Stimulated activated CD8-positive, alpha-beta memory T cell treated with anti-CD3 and anti-CD28 coated beads, Interleukin-2, amount 100 ng/mL, for 48 hours (primary cell): ENCODE results near the gene CDH13.

Source experiments
- DNase-seq, 2 donors: peaks; one replicate each; pipeline ENCODE4 v3.0.0-alpha.2; 2020; ENCODE audit warnings: low read depth in 2 of 2

CDH13 gene

DNA sequence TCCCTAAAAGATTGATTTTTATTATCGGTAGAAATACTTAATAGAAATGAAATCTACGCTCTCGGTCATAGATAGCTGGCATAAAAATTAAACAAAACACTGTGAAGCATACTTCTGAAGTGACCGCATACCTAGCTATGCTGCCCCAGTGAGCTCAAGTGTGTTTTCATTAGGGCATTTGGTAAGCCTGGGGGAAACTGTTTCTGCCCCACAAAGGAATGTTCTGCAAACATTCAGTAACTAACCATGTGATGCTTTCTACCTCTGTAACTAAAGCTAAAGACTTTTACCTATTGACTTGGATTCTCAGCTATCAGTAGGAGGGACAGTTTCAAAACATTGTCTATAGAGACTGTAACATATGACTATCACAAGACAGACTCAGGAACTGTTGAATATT is 1087.5 kb downstream of the CDH13 start:
- DNase-seq: no peak

DNA sequence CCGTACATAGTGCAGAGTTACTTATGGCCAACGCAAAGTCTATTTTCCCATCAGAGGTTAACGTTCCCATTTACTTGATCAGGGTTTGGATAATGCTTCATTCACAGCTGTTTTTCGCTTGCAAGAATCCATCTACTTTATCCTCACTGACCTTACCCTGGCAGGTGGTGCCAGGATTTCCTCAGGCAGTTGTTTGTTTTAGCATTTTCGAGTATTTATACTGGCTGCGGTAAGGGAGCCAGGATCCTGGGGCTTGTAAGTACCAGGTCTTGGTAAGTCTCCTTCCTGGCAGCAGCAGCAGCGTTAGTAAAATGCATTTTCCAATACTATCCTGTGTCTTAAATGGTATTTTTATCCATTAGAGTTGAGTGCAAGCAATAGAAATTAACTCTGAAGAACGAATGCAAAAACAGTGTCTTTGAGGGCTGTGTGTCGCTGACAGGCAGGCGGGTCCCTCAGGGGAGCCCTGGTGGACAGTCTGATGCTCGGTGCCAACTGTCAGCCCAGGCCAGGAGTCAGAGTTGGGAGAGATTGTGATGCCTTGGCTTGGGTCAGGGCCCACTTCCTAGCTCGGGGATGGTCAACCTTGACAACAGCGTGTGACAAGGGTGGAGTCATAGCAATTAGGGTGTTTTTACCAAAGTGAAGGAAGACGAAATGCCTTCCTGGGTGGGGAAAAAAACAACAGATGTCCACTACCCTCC is 1088.6 kb downstream of the CDH13 start:
- DNase-seq: no peak

DNA sequence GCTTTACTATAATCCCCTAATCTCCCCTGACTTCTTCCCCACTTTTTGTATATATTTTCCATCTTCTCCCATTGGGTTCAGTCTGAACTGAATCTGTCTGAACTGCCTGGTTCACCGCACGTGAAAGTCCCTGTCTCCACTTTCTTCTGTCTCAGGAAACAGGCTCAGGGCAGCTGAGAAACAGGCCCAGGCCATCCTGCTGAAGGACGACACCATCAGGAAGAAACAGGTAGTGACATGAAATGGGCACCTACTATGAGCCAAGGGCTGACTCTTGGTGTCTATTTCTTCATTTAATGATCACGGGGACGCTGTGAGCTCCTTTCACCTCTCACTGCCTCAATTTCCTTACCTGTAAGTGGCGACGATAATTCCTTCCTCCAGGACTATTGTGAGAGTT is 1090.5 kb downstream of the CDH13 start:
- DNase-seq: no peak

DNA sequence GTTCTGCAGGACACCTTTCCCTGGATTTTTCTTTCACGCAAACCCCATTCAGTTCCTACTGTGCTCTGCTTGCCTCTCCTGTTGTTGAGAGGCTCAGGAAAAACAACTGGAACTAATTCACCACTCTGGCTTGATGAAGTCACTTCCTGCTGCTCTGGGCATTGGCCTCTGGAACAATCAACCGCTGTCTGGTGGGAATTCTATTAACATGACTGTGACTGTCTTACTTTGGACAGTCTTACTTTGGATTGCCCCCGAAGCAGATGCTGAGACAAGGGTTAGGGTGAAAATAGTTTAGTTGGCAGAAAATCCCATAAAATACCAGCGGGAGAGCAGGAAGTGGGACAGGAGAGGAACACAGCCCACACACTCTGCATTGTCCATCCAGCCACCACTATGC is 1091.0 kb downstream of the CDH13 start:
- DNase-seq: no peak

DNA sequence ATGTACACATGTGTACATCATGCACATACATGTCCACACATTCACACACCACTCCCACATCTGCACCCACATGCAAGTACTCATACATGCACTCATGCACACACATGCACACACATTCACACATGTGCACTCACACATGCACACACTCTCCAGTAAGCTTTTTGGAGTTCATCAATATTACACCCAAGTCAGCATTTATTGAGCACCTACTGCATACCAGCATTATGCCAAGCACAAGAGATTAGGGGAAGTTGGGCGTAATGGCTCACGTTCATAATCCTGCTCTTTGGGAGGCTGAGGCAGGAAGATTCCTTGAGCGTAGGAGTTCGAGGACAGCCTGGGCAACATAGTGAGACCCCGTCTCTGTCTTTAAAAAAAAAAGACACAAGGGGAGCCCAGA is 1093.4 kb downstream of the CDH13 start:
- no peak for DNase-seq

DNA sequence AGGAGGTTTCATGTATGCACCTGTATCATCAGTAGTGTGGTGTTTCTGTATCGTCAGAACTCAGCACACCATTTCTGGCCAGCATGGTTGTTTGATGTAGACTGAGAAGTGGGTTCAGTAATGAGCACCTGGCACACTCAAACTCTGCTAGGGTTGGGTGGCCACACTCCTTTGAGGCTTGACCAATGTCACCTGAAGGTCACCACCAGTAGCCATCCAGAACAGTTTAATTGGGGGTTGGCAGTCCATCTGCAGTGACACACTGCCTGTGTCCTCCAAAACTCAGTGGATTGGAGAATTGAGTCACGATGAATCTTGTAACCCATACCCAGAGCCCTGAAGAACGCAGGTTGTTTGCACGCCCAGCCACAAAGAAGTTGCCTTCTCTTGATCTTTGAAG is 1094.2 kb downstream of the CDH13 start:
- no peak for DNase-seq

DNA sequence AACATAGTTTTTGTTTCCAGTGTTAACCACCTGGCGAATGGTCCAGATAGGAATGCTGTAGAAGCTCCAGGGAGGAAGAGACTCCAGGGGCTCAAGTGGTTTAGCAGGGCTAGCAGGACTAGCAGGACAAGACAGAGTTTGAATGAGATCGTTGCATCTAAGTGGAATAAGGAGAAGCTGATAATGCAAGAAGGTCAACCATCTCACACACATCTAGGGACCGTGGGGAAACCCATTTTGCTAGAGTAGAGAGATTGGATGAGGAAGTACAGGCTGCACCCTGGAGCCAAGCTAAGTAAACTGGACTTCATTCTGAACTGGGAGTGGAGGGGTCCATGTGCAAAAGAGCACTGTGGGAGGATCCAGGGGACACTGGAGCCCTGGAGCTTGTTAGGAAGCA is 1094.9 kb downstream of the CDH13 start:
- DNase-seq: no peak

DNA sequence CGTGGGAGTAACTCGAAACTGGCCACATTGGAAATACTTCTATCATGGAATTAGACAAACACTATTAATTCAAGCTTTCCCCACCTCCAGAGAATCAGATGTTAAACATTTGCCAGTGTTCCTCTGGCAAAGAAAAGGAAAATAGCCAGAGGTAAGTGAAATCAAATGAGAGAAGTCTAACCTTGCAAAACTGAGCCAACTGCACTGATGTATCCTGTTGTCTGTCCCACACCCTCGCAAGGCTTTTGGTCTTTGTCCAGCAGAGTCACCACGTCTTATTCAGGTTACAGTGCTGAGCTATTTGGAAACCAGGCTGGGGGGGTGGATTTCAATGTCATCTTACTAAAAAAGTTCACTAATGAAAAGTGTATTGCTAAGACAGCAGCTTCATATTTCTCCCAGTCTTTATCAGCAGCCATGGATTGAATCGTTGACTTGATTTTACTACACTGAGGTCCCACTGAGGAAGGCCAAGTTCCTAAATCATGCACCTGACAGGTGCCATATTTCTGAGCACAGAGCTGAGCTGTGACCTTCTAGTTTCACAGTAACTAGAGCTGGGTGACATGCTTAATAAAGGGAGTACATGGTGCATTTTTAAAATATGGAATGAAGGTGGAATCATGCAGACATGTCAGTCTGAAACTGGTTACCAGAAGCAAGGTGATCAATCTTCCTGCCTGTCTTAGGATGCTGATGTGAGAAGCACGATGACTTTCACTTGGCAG is 1095.9 kb downstream of the CDH13 start:
- DNase-seq: no peak

DNA sequence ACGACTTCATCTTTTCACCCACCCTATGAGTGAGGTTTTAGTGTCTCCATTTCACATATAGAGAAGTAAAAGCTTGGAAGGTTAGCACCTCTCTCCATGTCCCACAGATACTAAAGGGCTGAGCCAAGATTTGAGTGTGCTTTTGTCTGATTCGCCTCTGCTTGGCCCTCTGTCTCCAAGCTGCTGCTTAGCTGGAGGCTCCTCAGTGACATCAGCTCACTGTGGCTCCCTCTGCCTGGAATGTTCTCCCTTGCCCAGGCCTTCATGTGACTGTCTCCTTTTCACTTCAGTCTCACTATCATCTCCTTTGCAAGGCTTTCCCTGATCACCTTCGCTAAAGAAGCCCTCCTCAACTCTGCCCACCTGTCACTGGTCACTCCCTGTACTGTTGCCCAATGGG is 1096.5 kb downstream of the CDH13 start:
- DNase-seq: no peak

DNA sequence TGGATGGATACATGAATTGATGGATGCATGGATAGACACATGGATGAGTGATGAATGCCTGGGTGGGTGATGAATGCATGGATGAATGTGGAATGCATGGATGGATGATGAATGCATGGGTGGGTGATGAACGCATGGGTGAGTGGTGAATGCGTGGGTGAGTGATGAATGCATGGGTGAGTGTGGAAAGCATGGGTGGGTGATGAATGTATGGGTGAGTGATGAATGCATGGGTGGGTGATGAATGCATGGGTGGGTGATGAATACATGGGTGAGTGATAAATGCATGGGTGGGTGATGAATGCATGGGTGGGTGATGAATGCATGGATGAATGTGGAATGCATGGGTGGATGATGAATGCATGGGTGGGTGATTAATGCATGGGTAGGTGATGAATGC is 1097.1 kb downstream of the CDH13 start:
- DNase-seq: no peak

DNA sequence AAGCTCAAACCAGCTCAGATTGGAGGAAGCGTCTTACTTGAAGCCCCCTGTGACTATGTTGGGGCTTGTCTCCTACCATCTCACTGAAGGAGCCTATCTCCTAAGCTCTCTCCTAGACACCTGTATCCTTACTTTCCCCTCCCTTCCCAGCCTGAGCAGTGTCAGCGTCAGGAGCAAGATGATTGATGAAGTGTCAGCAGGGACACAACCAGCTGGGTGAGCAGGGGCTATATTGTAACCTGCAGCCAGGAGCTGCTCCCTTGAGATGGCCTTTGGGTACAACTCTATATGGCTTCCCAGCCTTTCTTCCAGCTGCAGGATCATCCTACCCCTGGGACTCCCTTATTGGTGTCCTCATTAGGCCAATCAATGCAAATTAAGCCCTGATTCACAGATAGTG is 1097.8 kb downstream of the CDH13 start:
- DNase-seq: no peak

DNA sequence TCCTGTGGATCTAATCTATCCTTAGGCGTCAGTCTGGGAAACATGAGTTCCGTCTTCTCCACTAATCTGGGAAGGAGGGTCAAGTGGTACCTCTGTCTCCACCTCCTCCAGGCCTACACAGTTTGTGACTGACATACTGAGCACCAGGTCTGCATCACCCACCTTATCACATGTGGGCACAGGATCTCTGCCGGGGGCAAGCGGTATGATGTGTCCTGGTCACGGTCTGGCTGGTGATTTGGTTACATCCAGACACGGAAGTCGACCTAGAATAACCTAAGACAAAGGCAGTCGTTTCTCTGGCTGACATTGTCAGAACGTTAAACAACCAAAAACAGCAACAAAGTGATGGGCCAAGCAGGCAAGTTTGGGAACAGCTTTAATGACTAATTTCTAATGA is 1098.5 kb downstream of the CDH13 start:
- DNase-seq: no peak

DNA sequence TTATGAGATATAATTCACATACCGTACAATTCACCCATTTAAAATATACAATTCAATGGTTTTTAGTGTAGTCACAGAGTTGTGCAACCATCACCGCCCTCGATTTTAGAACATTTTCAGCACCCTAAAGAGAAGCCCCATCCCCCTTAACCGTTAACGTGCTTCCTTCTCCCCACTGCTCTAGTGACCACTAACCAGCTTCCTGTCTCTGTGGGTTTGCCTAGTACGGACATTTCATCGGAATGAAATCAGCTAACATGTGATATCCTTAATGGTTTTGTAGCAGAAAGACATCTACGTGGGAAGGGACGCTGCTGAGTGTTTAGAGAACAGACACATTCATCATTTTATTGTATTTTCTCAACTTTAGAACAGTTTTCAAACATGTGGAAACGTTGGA is 1100.2 kb downstream of the CDH13 start:
- DNase-seq: no peak

DNA sequence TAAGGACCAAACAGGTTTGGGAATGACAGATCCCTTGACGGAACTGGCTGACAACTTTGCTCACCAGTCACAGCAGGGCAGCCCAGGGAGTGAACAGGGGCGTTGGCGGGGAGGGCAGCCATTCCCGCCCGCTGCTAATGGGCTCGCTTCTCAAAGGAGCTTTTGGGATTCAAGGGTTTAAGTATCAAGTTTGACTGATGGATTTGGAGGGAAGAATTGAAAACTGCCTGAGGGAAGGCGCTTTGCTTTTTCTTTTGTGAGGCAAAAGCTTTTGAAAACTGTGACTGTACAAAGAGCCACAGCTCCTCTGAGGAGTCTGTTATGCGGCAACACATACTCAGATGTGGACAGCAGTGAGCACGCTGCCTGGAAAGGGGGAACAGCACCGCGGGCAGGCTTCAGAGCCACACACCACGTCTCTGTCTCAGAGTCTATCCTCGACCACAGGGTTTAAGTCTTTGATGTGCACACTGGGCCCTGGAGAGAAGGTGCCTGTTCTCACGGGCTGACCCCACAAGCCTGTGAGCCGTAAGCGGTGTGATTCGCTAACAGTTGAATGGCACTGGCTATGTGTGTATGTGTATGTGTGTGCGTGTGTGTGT is 1101.1 kb downstream of the CDH13 start:
- DNase-seq: no peak

DNA sequence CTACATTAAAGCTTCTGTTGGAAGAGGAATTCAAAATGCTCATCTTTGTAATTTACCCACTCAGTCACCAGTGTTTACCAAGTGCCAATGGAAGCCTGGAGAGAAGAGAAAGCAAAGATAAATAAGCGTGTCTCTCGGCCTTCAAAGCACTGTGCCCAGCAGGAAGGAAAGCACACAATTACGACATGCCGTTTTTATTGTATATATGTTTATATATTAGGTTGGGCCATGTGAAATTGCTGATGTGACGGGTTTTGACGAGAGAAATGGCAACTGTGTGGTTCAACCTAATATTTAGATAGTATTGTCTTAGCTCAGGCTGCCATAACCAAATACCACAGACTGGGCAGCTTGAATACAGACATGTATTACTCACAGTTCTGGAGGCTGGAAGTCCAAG is 1101.7 kb downstream of the CDH13 start:
- no peak for DNase-seq

DNA sequence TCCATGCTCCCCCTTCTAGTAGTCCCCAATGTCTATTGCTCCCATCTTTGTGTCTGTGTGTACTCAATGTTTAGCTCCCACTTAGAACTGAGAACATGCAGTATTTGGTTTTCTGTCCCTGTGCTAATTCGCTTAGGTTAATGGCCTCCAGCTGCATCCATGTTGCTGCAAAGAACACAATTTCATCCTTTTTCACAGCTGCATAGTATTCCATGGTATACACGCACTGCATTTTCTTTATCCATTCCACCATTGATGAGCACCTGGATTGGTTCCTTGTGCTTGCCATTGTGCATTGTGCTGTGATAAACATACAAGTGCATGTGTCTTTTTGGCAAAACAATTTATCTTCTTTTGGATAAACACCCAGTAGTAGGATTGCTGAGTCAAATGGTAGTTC is 1104.0 kb downstream of the CDH13 start:
- DNase-seq: no peak

DNA sequence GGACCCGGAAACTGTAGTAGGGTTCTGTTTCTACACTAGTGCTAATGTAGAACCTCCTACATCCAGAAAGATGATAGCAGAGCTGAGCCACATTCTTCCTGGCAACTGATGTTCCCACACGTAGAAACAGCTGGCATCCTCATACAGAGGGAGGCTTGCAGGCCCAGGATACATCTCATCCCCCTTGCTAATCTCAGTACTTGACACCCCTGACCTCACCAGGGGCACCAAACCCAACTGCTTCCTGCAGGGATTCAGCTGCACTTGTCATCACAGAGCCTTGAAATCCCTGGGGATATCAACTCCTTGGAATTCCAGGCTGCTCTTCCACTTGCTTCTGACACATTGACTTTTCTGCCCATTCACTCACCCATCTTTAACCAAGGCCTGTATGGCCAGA is 1105.8 kb downstream of the CDH13 start:
- DNase-seq: no peak

DNA sequence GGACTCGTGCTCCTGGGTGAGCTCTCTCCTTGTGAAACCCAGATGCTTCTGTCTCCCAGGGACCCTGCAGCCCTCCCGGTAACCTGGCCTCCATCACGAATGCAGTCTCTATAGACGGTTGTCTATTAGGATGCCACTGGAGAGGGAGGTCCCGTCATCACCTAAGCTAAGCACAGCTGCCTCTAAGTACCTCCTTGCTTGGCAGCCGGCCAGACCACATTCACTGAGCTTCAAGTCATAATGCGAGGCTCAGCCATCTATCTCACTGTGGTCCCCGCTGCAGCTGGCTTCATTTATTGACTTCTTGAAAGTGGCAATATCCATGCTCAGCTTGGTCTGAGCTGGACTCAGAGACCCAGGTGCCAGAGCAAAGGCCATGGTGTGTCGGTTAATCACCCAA is 1106.5 kb downstream of the CDH13 start:
- no peak for DNase-seq

DNA sequence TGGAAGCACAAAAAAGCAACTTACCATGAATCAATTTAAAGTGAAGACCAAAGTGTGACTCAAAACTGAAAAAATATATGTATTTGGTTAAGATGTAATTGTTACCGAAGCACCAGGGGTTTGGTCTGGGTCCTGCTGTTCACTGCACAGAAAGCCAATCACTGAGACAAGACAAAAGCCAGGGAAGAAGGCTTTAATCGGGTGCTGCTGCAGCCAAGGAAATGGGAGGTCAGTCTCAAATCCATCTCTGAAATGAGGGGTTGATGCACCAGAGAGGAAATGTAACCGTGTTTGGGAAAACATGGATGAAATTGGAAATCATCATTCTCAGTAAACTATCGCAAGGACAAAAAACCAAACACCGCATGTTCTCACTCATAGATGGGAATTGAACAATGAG is 1107.4 kb downstream of the CDH13 start:
- no peak for DNase-seq

DNA sequence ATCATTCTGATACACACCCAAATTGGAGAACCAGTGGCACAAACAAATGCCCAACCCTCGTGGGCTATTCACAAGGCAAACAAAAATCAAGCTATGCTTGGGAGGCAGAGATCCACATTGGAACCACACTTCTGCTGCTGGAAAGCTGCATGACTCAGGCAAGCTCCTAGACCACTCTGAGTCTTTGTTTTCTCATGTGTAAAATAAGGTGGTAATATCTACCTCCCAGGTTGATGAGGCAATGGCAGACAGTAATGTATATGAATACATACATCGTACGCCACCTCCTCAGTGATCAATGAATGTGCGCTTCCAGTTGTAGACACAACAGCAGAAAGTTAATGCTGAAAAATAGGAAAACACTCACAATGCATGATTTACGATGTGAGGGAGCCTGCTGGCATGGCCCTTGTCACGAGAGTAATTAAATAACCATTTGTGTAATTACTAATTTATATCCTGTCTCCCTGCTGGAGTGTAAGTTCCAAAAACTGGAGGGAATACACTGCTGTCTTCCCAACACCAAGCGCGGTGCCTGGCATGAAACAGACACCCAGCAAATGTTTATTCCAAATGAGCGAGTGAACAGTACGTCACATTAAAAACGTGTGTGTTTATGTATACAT is 1111.1 kb downstream of the CDH13 start:
- DNase-seq: no peak

DNA sequence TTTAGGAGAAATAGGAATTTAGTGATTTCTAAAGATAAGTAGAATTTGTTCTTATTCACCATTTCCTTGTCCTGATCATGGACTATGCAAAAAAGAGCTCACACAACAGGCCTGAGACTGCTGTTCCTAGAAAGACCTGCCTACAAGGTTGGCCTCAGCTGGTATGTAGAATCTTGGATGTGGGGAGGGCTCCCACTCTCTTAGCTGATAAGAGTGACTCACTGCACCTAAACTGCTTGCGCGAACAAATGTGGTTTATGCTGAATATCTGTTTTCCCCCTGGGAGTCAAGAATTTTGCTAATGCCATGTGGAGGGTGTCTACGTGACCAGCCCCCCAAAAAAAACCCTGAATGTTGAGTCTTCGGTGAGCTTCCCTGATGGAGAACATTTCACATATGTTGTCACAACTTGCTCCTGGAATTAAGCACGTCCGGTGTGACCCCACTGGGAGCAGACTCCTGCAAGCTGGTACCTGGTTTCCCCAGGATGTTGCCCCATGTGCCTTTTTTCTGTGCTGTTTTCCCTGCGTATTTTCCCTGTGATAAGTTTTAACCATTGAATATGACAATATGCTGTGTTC is 1112.2 kb downstream of the CDH13 start:
- DNase-seq: no peak

DNA sequence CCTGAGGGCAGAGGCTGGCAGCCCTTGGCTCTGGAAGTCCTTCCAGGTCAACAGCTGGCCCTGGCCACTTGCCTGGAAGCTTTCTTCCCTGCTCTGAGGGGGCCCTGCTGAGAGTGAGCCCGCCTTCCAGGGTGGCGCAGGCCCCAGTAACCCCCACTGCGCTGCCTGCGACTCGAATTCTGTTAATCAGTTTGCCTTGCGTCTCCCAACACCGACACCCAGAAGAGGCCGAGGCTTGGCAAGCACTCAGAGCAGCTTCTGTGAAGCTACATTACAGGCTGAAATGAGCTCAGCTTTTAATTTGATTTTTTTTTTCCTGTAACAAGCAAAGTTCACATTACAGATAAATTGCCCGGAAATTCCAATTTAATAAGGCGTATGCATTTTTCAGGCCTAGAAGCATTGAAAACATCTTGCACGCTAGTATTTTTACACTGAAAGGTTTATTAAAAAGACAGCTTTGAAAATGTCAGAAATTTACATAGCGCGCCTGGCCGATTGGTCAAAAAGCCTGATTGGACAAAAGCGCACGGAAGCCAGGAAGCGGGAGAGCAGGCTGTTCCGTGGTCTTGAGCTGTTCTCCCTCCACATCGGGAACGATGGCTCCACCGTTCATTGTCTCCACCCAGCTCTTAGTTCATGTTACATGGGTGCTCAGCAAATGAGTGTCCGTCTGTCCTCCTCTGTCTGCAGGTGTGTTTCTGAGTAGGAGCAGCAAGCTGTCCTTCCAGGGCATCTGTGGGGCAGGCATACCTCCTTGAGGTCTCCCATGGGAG is 1115.5 kb downstream of the CDH13 start:
- DNase-seq: no peak
